ENCODE results near the gene DENND5A.

- no peak for TF ChIP-seq CTCF (IDR thresholded peaks at IDR 0.05 in 4 of 5, conservative IDR thresholded peaks at IDR 0.05 in 1 of 5)
- no peak for TF ChIP-seq POLR2A (IDR thresholded peaks at IDR 0.05)
Measured at GRCh38 chr11:9193316-9193715, 71.8 kb downstream of the DENND5A start.
